Measurements from ENCODE around the gene ANKMY1. TPM values are rescaled to one million over a fixed set of nuclear protein-coding genes. Genes with fewer than 3 reads are reported as not detected.

Gene ANKMY1
- total RNA-seq, 1 donor = 11.2 TPM

- H3K27ac ChIP-seq (ENCODE audit: low read depth, low read length) = no peak overlapping the region
- no peaks in the 10 kb centered on the region for H3K9me3 ChIP-seq (ENCODE audit: low read depth, low read length)
- H2AFZ ChIP-seq (ENCODE audit: low read length) = no peak overlapping the region
- peak; percentile 78 for DNase-seq (ENCODE audit: insufficient read length, low spot score, missing footprints)
- peaks cover 23% of the 10 kb centered on the region for H4K20me1 ChIP-seq (ENCODE audit: insufficient read depth, low read length)
- no peak overlapping the region for H3K4me3 ChIP-seq (ENCODE audit: insufficient read depth, low read length)
- H3K4me1 ChIP-seq (ENCODE audit: insufficient read depth, low read length) = no peaks in the 10 kb centered on the region
- H3K36me3 ChIP-seq (ENCODE audit: insufficient read depth, low read length) = peaks cover 8% of the 10 kb centered on the region
- H3K27me3 ChIP-seq (ENCODE audit: insufficient read depth, low read length) = no peaks in the 10 kb centered on the region
- no peak for TF ChIP-seq CTCF (IDR thresholded peaks at IDR 0.05; ENCODE audit: extremely low read depth, low read depth, low read length)
- H3K79me2 ChIP-seq (ENCODE audit: insufficient read depth, low read length) = no peaks in the 10 kb centered on the region
- H3K4me2 ChIP-seq (ENCODE audit: insufficient read depth, low read length) = no peak overlapping the region
Measured at GRCh38 chr2:240459401-240460252, 98.2 kb downstream of the ANKMY1 start.

- TF ChIP-seq CTCF (IDR thresholded peaks at IDR 0.05; ENCODE audit: extremely low read depth, low read depth, low read length) = no peak
- Histone ChIP-seq H3K27me3 (ENCODE audit: insufficient read depth, low read length) (no peaks in the 10 kb centered on the region), H3K36me3 (ENCODE audit: insufficient read depth, low read length) (peaks cover 4% of the 10 kb centered on the region), H2AFZ (ENCODE audit: low read length) (no peak overlapping the region), H3K9me3 (ENCODE audit: low read depth, low read length) (no peaks in the 10 kb centered on the region), H3K4me1 (ENCODE audit: insufficient read depth, low read length) (no peaks in the 10 kb centered on the region), H3K79me2 (ENCODE audit: insufficient read depth, low read length) (no peaks in the 10 kb centered on the region), H3K4me3 (ENCODE audit: insufficient read depth, low read length) (no peak overlapping the region), H3K27ac (ENCODE audit: low read depth, low read length) (no peak overlapping the region), H3K4me2 (ENCODE audit: insufficient read depth, low read length) (no peak overlapping the region), H4K20me1 (ENCODE audit: insufficient read depth, low read length) (peaks cover 30% of the 10 kb centered on the region)
- DNase-seq (ENCODE audit: insufficient read length, low spot score, missing footprints) = peak; percentile 79
Measured at GRCh38 chr2:240458900-240459391, 98.8 kb downstream of the ANKMY1 start.

GRCh38 chr2:240458044-240458899, 99.5 kb downstream of the ANKMY1 start:
- no peak for TF ChIP-seq CTCF (IDR thresholded peaks at IDR 0.05; ENCODE audit: extremely low read depth, low read depth, low read length)
- H3K27ac ChIP-seq (ENCODE audit: low read depth, low read length) = no peak overlapping the region
- H3K9me3 ChIP-seq (ENCODE audit: low read depth, low read length) = no peaks in the 10 kb centered on the region
- no peaks in the 10 kb centered on the region for H3K79me2 ChIP-seq (ENCODE audit: insufficient read depth, low read length)
- no peak overlapping the region for H2AFZ ChIP-seq (ENCODE audit: low read length)
- H3K4me1 ChIP-seq (ENCODE audit: insufficient read depth, low read length) = no peaks in the 10 kb centered on the region
- no peak overlapping the region for H3K4me2 ChIP-seq (ENCODE audit: insufficient read depth, low read length)
- no peaks in the 10 kb centered on the region for H3K36me3 ChIP-seq (ENCODE audit: insufficient read depth, low read length)
- peak; percentile 87 for DNase-seq (ENCODE audit: insufficient read length, low spot score, missing footprints)
- H3K27me3 ChIP-seq (ENCODE audit: insufficient read depth, low read length) = no peaks in the 10 kb centered on the region
- no peak overlapping the region for H3K4me3 ChIP-seq (ENCODE audit: insufficient read depth, low read length)
- peaks cover 30% of the 10 kb centered on the region for H4K20me1 ChIP-seq (ENCODE audit: insufficient read depth, low read length)
